Measurements from ENCODE around the gene VAMP3.

VAMP3 gene

GRCh38 chr1:7743346-7743745, 27.8 kb upstream of the VAMP3 start:
- H3F3A ChIP-seq (ENCODE audit: low read depth) = no peaks in the 10 kb centered on the region
- no peaks in the 10 kb centered on the region for H3K27me3 ChIP-seq (ENCODE audit: insufficient read depth, low read length, poor library complexity, severe bottlenecking)
- peaks cover 3% of the 10 kb centered on the region for H3K4me1 ChIP-seq (ENCODE audit: insufficient read depth, low read length, poor library complexity, severe bottlenecking)
- H3K9ac ChIP-seq (ENCODE audit: low read depth, low read length, poor library complexity, severe bottlenecking) = no peak overlapping the region
- no peak overlapping the region for H3K4me2 ChIP-seq (ENCODE audit: low read depth, low read length, poor library complexity, severe bottlenecking)
- no peaks in the 10 kb centered on the region for H3K9me2 ChIP-seq (replicated peaks; ENCODE audit: low read depth, low read length)
- no peaks in the 10 kb centered on the region for H3K36me3 ChIP-seq (ENCODE audit: insufficient read depth, low read length)
- no peaks in the 10 kb centered on the region for H3K9me3 ChIP-seq (ENCODE audit: insufficient read depth, low read depth, low read length)
- no peaks in the 10 kb centered on the region for H3K79me2 ChIP-seq (ENCODE audit: insufficient read depth, low read length)
- no peak overlapping the region for H3K4me3 ChIP-seq (ENCODE audit: low read length, poor library complexity, severe bottlenecking)
- H2AFZ ChIP-seq (ENCODE audit: low read length) = no peak overlapping the region
- no peaks in the 10 kb centered on the region for H4K20me1 ChIP-seq (ENCODE audit: insufficient read depth, low read length, poor library complexity, severe bottlenecking)
- TF ChIP-seq EZH2phosphoT487 (IDR thresholded peaks at IDR 0.05; ENCODE audit: borderline replicate concordance) = no peak
- TF ChIP-seq, protein P1, sequence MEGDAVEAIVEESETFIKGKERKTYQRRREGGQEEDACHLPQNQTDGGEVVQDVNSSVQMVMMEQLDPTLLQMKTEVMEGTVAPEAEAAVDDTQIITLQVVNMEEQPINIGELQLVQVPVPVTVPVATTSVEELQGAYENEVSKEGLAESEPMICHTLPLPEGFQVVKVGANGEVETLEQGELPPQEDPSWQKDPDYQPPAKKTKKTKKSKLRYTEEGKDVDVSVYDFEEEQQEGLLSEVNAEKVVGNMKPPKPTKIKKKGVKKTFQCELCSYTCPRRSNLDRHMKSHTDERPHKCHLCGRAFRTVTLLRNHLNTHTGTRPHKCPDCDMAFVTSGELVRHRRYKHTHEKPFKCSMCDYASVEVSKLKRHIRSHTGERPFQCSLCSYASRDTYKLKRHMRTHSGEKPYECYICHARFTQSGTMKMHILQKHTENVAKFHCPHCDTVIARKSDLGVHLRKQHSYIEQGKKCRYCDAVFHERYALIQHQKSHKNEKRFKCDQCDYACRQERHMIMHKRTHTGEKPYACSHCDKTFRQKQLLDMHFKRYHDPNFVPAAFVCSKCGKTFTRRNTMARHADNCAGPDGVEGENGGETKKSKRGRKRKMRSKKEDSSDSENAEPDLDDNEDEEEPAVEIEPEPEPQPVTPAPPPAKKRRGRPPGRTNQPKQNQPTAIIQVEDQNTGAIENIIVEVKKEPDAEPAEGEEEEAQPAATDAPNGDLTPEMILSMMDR (conservative IDR thresholded peaks at IDR 0.05; ENCODE audit: low read length) = no peak

DNA sequence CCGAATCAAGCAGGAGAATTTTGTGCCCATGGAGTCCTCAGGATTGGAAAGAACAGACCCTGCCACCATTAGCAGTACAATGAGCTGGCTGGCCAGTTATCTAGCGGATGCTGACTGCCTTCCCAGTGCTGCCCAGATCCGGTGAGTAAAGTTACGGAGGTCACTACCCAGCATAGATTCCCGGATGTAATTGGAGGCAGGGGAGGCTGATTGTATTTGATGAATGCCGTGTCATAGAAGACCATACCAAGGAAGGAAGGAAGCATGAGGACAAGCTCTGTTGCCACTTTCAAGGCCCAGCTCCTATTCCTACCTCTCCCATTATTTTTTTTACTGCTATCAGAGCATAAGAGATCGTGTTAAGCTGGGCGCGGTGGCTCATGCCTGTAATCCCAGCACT, 26.2 kb upstream of the VAMP3 start:
- H3F3A ChIP-seq (ENCODE audit: low read depth) = no peaks in the 10 kb centered on the region
- no peaks in the 10 kb centered on the region for H3K27me3 ChIP-seq (ENCODE audit: insufficient read depth, low read length, poor library complexity, severe bottlenecking)
- no peak for TF ChIP-seq EZH2phosphoT487 (IDR thresholded peaks at IDR 0.05; ENCODE audit: borderline replicate concordance)
- TF ChIP-seq, protein P1 (conservative IDR thresholded peaks at IDR 0.05; ENCODE audit: low read length) = no peak

GRCh38 chr1:7745783-7746182, 25.3 kb upstream of the VAMP3 start:
- no peak overlapping the region for H3K4me2 ChIP-seq (ENCODE audit: low read depth, low read length, poor library complexity, severe bottlenecking)
- no peak overlapping the region for H3K9ac ChIP-seq (ENCODE audit: low read depth, low read length, poor library complexity, severe bottlenecking)
- no peaks in the 10 kb centered on the region for H3K79me2 ChIP-seq (ENCODE audit: insufficient read depth, low read length)
- H4K20me1 ChIP-seq (ENCODE audit: insufficient read depth, low read length, poor library complexity, severe bottlenecking) = no peaks in the 10 kb centered on the region
- H3K4me1 ChIP-seq (ENCODE audit: insufficient read depth, low read length, poor library complexity, severe bottlenecking) = no peaks in the 10 kb centered on the region
- H3K4me3 ChIP-seq (ENCODE audit: low read length, poor library complexity, severe bottlenecking) = no peak overlapping the region
- H3K36me3 ChIP-seq (ENCODE audit: insufficient read depth, low read length) = no peaks in the 10 kb centered on the region
- H2AFZ ChIP-seq (ENCODE audit: low read length) = no peak overlapping the region
- H3K9me2 ChIP-seq (replicated peaks; ENCODE audit: low read depth, low read length) = no peaks in the 10 kb centered on the region
- no peaks in the 10 kb centered on the region for H3K27me3 ChIP-seq (ENCODE audit: insufficient read depth, low read length, poor library complexity, severe bottlenecking)
- TF ChIP-seq, protein P1 (conservative IDR thresholded peaks at IDR 0.05; ENCODE audit: low read length) = no peak
- no peak for TF ChIP-seq EZH2phosphoT487 (IDR thresholded peaks at IDR 0.05; ENCODE audit: borderline replicate concordance)
- H3K9me3 ChIP-seq (ENCODE audit: insufficient read depth, low read depth, low read length) = no peaks in the 10 kb centered on the region
- no peaks in the 10 kb centered on the region for H3F3A ChIP-seq (ENCODE audit: low read depth)

More for the DNA sequence above, 26.2 kb upstream of the VAMP3 start:
- H3K4me2 ChIP-seq (ENCODE audit: low read depth, low read length, poor library complexity, severe bottlenecking) = no peak overlapping the region
- no peaks in the 10 kb centered on the region for H3K36me3 ChIP-seq (ENCODE audit: insufficient read depth, low read length)
- H3K9me2 ChIP-seq (replicated peaks; ENCODE audit: low read depth, low read length) = no peaks in the 10 kb centered on the region
- no peaks in the 10 kb centered on the region for H4K20me1 ChIP-seq (ENCODE audit: insufficient read depth, low read length, poor library complexity, severe bottlenecking)
- H3K4me3 ChIP-seq (ENCODE audit: low read length, poor library complexity, severe bottlenecking) = no peak overlapping the region
- H3K9me3 ChIP-seq (ENCODE audit: insufficient read depth, low read depth, low read length) = no peaks in the 10 kb centered on the region
- no peaks in the 10 kb centered on the region for H3K79me2 ChIP-seq (ENCODE audit: insufficient read depth, low read length)
- H3K9ac ChIP-seq (ENCODE audit: low read depth, low read length, poor library complexity, severe bottlenecking) = no peak overlapping the region
- H2AFZ ChIP-seq (ENCODE audit: low read length) = no peak overlapping the region
- peaks cover 3% of the 10 kb centered on the region for H3K4me1 ChIP-seq (ENCODE audit: insufficient read depth, low read length, poor library complexity, severe bottlenecking)
